Rectal smooth muscle tissue (tissue), 1 donor: ENCODE data around the gene JMY.

Experiments
- H3K27ac ChIP-seq: one replicate; pipeline ENCODE4 v1.7.0; 2013; ENCODE audit warnings: low read depth, low read length, inconsistent platforms
- H3K27me3 ChIP-seq: one replicate; pipeline ENCODE4 v1.7.0; 2013; ENCODE audit warnings: low read length; ENCODE audit not compliant: control insufficient read depth, insufficient read depth
- H3K36me3 ChIP-seq: one replicate; pipeline ENCODE4 v1.7.0; 2013; ENCODE audit warnings: low read length; ENCODE audit not compliant: control insufficient read depth, insufficient read depth
- H3K4me1 ChIP-seq: one replicate; pipeline ENCODE4 v1.7.0; 2013; ENCODE audit warnings: low read length; ENCODE audit not compliant: control insufficient read depth, insufficient read depth
- H3K4me3 ChIP-seq: one replicate; pipeline ENCODE4 v1.7.0; 2013; ENCODE audit warnings: low read length
- H3K9ac ChIP-seq: one replicate; pipeline ENCODE4 v1.7.0; 2013; ENCODE audit warnings: low read length

JMY gene

DNA sequence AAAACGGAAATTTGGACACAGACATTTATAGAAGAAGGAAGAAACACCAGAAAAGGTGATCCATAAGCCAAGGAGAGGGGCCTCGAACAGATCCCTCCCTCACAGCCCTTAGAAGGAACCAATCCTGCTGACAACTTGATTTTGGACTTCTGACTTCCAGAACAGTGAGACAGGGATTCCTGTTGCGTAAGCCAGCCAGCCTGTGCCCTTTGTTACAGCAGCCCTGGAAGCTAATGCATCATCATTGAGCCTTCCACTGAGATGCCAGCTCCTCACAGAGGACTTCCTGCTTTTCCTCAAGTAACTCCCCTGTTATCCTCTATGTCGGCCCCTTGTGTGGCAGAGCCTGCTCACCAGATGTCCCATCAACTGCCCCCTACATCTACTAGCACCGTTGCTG lies 94.1 kb downstream of the JMY start:
- H3K27ac ChIP-seq = no peak overlapping the region

GRCh38 chr5:79333852-79334557 lies 98.1 kb downstream of the JMY start:
- Histone ChIP-seq H3K4me1 (no peaks in the 10 kb centered on the region), H3K4me3 (no peak overlapping the region), H3K36me3 (no peaks in the 10 kb centered on the region), H3K9ac (no peak overlapping the region), H3K27me3 (no peaks in the 10 kb centered on the region), H3K27ac (no peak overlapping the region)

More for the DNA sequence above, 94.1 kb downstream of the JMY start:
- Histone ChIP-seq H3K4me3 (no peak overlapping the region), H3K27me3 (no peaks in the 10 kb centered on the region), H3K4me1 (no peaks in the 10 kb centered on the region), H3K9ac (no peak overlapping the region), H3K36me3 (no peaks in the 10 kb centered on the region)

GRCh38 chr5:79346420-79346824 lies 110.5 kb downstream of the JMY start:
- H3K27me3 ChIP-seq = no peaks in the 10 kb centered on the region
- H3K4me1 ChIP-seq = no peaks in the 10 kb centered on the region
- H3K4me3 ChIP-seq = no peak overlapping the region
- no peak overlapping the region for H3K27ac ChIP-seq
- H3K36me3 ChIP-seq = no peaks in the 10 kb centered on the region
- no peak overlapping the region for H3K9ac ChIP-seq

GRCh38 chr5:79349047-79349446 lies 113.1 kb downstream of the JMY start:
- no peak overlapping the region for H3K4me3 ChIP-seq
- H3K36me3 ChIP-seq = no peaks in the 10 kb centered on the region
- no peak overlapping the region for H3K27ac ChIP-seq
- no peaks in the 10 kb centered on the region for H3K4me1 ChIP-seq
- no peaks in the 10 kb centered on the region for H3K27me3 ChIP-seq
- H3K9ac ChIP-seq = no peak overlapping the region

DNA sequence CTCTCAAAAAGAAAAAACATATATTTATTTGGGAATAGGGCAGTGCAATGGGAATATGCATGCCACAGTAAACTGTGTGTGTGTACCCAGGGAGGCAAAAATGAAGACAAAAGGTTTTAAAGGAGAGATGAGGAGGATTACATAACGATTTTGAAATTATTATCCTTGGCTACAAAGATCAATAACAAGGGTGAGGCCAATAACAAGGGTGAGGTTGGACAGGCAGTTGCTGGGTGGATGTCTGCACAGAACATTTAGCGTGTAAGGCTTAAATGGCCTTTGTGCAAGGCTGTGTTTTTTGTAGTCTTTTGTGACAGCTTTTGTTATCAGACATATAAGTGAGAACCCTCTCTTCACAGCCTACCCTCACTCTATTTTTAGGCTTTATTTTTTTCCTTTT lies 114.0 kb downstream of the JMY start:
- Histone ChIP-seq H3K4me1 (no peaks in the 10 kb centered on the region), H3K27me3 (no peaks in the 10 kb centered on the region), H3K4me3 (no peak overlapping the region), H3K9ac (no peak overlapping the region), H3K27ac (no peak overlapping the region), H3K36me3 (no peaks in the 10 kb centered on the region)

- H3K4me3 ChIP-seq = no peak overlapping the region
- no peak overlapping the region for H3K27ac ChIP-seq
- no peaks in the 10 kb centered on the region for H3K27me3 ChIP-seq
- no peak overlapping the region for H3K9ac ChIP-seq
- H3K4me1 ChIP-seq = no peaks in the 10 kb centered on the region
- H3K36me3 ChIP-seq = no peaks in the 10 kb centered on the region
Observed at GRCh38 chr5:79357398-79357797, 121.5 kb downstream of the JMY start.
